Measurements from ENCODE around the gene HS1BP3. TPM values are rescaled to one million over a fixed set of nuclear protein-coding genes. Genes with fewer than 3 reads are reported as not detected.
A peak's percentile ranks its signal among the peaks of the same experiment; 100 is the strongest.

The HS1BP3 gene
- total RNA-seq, 4 donors from 2014 or later: 30.8 to 42.7 (median 41.7) TPM

DNA sequence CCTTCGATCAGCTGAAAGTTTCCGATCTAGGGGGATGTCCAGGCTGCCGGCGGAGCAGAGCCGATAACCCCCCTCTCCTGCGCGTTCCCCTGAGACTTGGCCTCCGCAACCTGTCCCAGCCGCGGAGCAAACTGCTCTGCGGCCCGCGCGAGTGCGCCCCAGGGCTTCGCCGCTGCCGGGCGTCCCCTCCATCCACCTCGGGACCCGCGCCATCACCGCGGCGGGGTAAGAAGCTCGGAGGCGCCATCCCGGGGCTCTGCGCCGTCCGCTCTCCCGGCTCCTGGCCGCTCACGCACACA, 15.1 kb upstream of the HS1BP3 start:
- intact Hi-C loops (cut with DNase I): no loop called here
- no peaks in the 10 kb centered on the region for H3K9me3 ChIP-seq
- H3K27ac ChIP-seq: no peak overlapping the region
- TF ChIP-seq, protein P1, sequence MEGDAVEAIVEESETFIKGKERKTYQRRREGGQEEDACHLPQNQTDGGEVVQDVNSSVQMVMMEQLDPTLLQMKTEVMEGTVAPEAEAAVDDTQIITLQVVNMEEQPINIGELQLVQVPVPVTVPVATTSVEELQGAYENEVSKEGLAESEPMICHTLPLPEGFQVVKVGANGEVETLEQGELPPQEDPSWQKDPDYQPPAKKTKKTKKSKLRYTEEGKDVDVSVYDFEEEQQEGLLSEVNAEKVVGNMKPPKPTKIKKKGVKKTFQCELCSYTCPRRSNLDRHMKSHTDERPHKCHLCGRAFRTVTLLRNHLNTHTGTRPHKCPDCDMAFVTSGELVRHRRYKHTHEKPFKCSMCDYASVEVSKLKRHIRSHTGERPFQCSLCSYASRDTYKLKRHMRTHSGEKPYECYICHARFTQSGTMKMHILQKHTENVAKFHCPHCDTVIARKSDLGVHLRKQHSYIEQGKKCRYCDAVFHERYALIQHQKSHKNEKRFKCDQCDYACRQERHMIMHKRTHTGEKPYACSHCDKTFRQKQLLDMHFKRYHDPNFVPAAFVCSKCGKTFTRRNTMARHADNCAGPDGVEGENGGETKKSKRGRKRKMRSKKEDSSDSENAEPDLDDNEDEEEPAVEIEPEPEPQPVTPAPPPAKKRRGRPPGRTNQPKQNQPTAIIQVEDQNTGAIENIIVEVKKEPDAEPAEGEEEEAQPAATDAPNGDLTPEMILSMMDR (IDR thresholded peaks at IDR 0.05): no peak
- no peak for TF ChIP-seq POLR2A (IDR thresholded peaks at IDR 0.05)
- H3K36me3 ChIP-seq: no peaks in the 10 kb centered on the region
- no peak for DNase-seq
- peaks cover 41% of the 10 kb centered on the region for H3K27me3 ChIP-seq
- WGBS, 2 donors: 6 to 7% methylated on average over 6 to 29 of the region's 34 CpGs
- H3K4me3 ChIP-seq (replicated peaks in 1 of 3): peak overlapping the region in 1 of 3 donors; percentile 28
- H3K4me1 ChIP-seq: peaks cover 18 to 31% of the 10 kb centered on the region in 2 donors

DNA sequence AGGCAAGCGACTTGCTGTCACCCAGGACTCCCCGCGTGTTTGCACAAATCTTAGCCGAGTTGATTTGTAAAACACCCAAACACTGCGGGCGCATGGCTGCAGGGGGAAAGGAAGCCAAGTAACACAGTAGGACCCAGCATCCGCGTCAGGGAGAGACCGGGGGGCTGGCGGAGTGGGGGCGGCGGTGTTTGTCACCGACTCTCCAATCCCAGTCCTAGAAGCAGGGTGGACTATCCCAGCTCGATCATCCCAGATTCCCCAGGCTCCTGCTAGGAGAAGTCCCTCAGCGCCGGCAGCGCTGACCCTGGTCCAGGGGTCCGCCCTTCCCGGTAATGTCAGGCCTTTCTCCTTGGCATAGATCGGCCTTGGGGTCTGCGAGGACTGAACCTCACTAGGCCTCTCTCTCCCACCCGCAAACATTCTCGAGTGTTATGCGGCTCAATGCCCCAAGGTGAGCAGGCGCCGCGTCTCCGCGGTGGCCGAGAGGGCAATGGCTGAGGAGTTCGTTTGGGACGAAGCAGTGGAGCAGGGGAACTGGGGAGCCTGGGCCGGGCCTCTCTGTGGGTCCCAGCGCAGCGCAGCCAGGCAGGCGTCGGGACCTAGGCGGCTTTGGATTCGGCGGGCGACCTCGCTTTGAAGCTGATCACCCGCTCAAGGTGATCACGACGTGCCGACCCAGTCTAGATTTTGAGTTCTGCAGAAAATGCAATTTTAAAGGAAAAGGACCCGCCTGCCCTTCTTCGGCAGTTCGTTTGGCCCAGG, 14.5 kb upstream of the HS1BP3 start:
- intact Hi-C loops (cut with DNase I): loop anchor here (2.0 kb wide), 1 partner anchor 297 kb away; no protein-coding TSS in a partner anchor
- WGBS, 2 donors: 2 to 4% methylated on average over 15 to 38 of the region's 49 CpGs
- TF ChIP-seq, protein P1 (IDR thresholded peaks at IDR 0.05): no peak
- TF ChIP-seq POLR2A (IDR thresholded peaks at IDR 0.05): no peak
- H3K4me1 ChIP-seq: peaks cover 18 to 26% of the 10 kb centered on the region in 2 donors
- H3K9me3 ChIP-seq: no peaks in the 10 kb centered on the region
- H3K27ac ChIP-seq: no peak overlapping the region
- H3K4me3 ChIP-seq (replicated peaks in 1 of 3): peak overlapping the region in 1 of 3 donors; percentile 28
- H3K27me3 ChIP-seq: peaks cover 36% of the 10 kb centered on the region
- DNase-seq: no peak
- no peaks in the 10 kb centered on the region for H3K36me3 ChIP-seq

GRCh38 chr2:20664431-20665242, 13.7 kb upstream of the HS1BP3 start:
- Histone ChIP-seq H3K36me3 (no peaks in the 10 kb centered on the region), H3K4me3 (replicated peaks in 1 of 3) (no peak overlapping the region), H3K4me1 (peaks cover 18 to 26% of the 10 kb centered on the region in 2 donors), H3K9me3 (no peaks in the 10 kb centered on the region), H3K27me3 (peaks cover 28% of the 10 kb centered on the region), H3K27ac (no peak overlapping the region)
- 17 to 24% methylated on average over 16 to 17 of the region's 17 CpGs for WGBS, 2 donors
- TF ChIP-seq, protein P1 (IDR thresholded peaks at IDR 0.05): no peak
- no peak for TF ChIP-seq POLR2A (IDR thresholded peaks at IDR 0.05)
- no peak for DNase-seq
- intact Hi-C loops (cut with DNase I): loop anchor here (2.0 kb wide), 1 partner anchor 298 kb away; no protein-coding TSS in a partner anchor

DNA sequence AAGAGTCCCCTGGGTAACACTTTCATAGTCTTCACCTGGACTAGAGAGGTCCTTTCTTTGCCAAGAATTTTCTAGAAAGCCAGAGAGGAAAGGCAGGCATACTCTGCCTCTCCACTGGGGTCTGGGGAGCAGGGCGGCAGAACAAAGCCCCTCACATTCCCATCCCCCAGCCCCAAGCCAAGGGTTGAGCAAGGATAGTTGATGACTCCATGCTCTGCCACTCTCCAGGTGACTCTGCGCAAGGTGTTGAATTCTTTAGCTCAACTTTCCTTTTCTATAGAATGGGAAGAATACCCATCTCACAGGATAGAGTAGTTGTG, 13.1 kb upstream of the HS1BP3 start:
- no peak for TF ChIP-seq POLR2A (IDR thresholded peaks at IDR 0.05)
- TF ChIP-seq, protein P1 (IDR thresholded peaks at IDR 0.05): no peak
- H3K4me3 ChIP-seq (replicated peaks in 1 of 3): no peak overlapping the region
- H3K36me3 ChIP-seq: no peaks in the 10 kb centered on the region
- peaks cover 18 to 26% of the 10 kb centered on the region in 2 donors for H3K4me1 ChIP-seq
- DNase-seq: no peak
- H3K27me3 ChIP-seq: peaks cover 24% of the 10 kb centered on the region
- 35 to 36% methylated on average over 2 of the region's 2 CpGs for WGBS, 2 donors
- intact Hi-C loops (cut with DNase I): loop anchor here (2.0 kb wide), 1 partner anchor 299 kb away; no protein-coding TSS in a partner anchor
- no peaks in the 10 kb centered on the region for H3K9me3 ChIP-seq
- no peak overlapping the region for H3K27ac ChIP-seq

All from thyroid gland (tissue), 4 donors.